ENCODE data around the gene KLHDC2. TPM values are rescaled to one million over a fixed set of nuclear protein-coding genes. Genes with fewer than 3 reads are reported as not detected.

The KLHDC2 gene
- total and polyA plus RNA-seq, 2 of the 8 experiments (the other 6 are each of a cell fraction or from before 2014, with no cell fraction given): 32.9 to 43.4 TPM

- TF ChIP-seq CHD7 (IDR thresholded peaks at IDR 0.05; ENCODE audit: insufficient replicate concordance, low read length) (no peak), TEAD4 (IDR thresholded peaks at IDR 0.05; ENCODE audit: low read depth, low read length) (no peak), EGR1 (IDR thresholded peaks at IDR 0.05; ENCODE audit: borderline replicate concordance, low read depth, low read length) (no peak), SP4 (IDR thresholded peaks at IDR 0.05; ENCODE audit: low read length) (no peak), ATF2 (IDR thresholded peaks at IDR 0.05; ENCODE audit: low read length) (no peak), POU5F1 (IDR thresholded peaks at IDR 0.05; ENCODE audit: low read depth, low read length) (no peak), PHF8 (conservative IDR thresholded peaks at IDR 0.05; ENCODE audit: low read depth, low read length) (no peak), SUZ12 (IDR thresholded peaks at IDR 0.05; ENCODE audit: low read length) (no peak), NANOG (IDR thresholded peaks at IDR 0.05; ENCODE audit: insufficient read depth, low read depth, low read length, poor library complexity, severe bottlenecking) (no peak)
These were observed 28.1 kb downstream of the KLHDC2 start (continued) for GRCh38 chr14:49796025-49796424.

All from H1 (cell line).